Measurements from ENCODE around the gene PML. TPM values are rescaled to one million over a fixed set of nuclear protein-coding genes. Genes with fewer than 3 reads are reported as not detected.

The PML gene
- total and polyA plus RNA-seq, 9 of the 15 experiments (the other 6 are each of a cell fraction or from before 2014, with no cell fraction given), result 5.0 to 50.7 (median 10.1) TPM

GRCh38 chr15:74050556-74051234 lies 56.2 kb downstream of the PML start:
- H3K79me2 ChIP-seq (ENCODE audit: control insufficient read depth, insufficient read depth, low read length), result no peaks in the 10 kb centered on the region
- H2AFZ ChIP-seq (ENCODE audit: low read depth, low read length), result no peak overlapping the region
- BruUV-seq (replicated peaks), result no TSS peak
- ChIA-PET CTCF (ENCODE audit: low intra/inter-chr PET ratio) (no interaction called here), POLR2A (interaction anchor here (0.7 to 1.3 kb wide), 3 partner anchors 8 to 14 kb away, joined by 3 to 6 read pairs (median 4); no protein-coding TSS in a partner anchor)
- H3K9me1 ChIP-seq (ENCODE audit: control insufficient read depth, insufficient read depth, low read length), result no peaks in the 10 kb centered on the region
- H3K36me3 ChIP-seq (ENCODE audit: control insufficient read depth, insufficient read depth, low read length), result no peaks in the 10 kb centered on the region
- peaks cover 10% of the 10 kb centered on the region; the same call in 1 of the 2 replicates for H4K20me1 ChIP-seq (replicated peaks; ENCODE audit: control insufficient read depth, insufficient read depth, low read length)
- ATAC-seq (no peak), DNase-seq (ENCODE audit: extremely low read depth in 1 of 4, low spot score in 3 of 4) (peak in 1 of 4 experiments; percentile 3), FAIRE-seq (no peak)
- no peaks in the 10 kb centered on the region for H3K9me3 ChIP-seq (replicated peaks; ENCODE audit: control insufficient read depth, insufficient read depth, low read depth, low read length)
- in situ Hi-C loops (cut with MboI), result loop anchor here (10.0 to 25.0 kb wide), 2 partner anchors 74 to 1388 kb away; partner anchors contain the start of gene GOLGA6B
- no peak overlapping the region for H3K4me3 ChIP-seq
- H3K4me2 ChIP-seq (ENCODE audit: insufficient read depth, low read length), result no peak overlapping the region
- intact Hi-C loops (cut with micrococcal nuclease), result loop anchor here (5.0 kb wide), 2 partner anchors 78 to 272 kb away; no protein-coding TSS in a partner anchor
- H3K27me3 ChIP-seq (ENCODE audit: control insufficient read depth in 2 of 2, insufficient read depth in 2 of 2, low read length in 2 of 2), result peaks cover 0 to 5% of the 10 kb centered on the region in 2 experiments; a peak in 2 of 5 replicates
- H3K9ac ChIP-seq (ENCODE audit: insufficient read depth in 1 of 2, low read depth in 2 of 2, low read length in 2 of 2), result no peak overlapping the region
- 12% methylated on average over 8 of the region's 8 CpGs for WGBS (ENCODE audit: insufficient coverage, low coverage, missing lambda C conversion rate)
- H3K4me1 ChIP-seq (replicated peaks in 1 of 2; ENCODE audit: control insufficient read depth in 2 of 2, insufficient read depth in 2 of 2, low read length in 2 of 2), result peaks cover 0 to 3% of the 10 kb centered on the region in 2 experiments; a peak in 2 of 5 replicates
- TF ChIP-seq BRD9 (IDR thresholded peaks at IDR 0.05; ENCODE audit: low read depth, partially characterized antibody) (no peak), HMBOX1 (IDR thresholded peaks at IDR 0.05) (no peak), PPARD (CRISPR knock-in tag; IDR thresholded peaks at IDR 0.05) (no peak), CHD1 (IDR thresholded peaks at IDR 0.05; ENCODE audit: low read length) (no peak), GATA2 (CRISPR knock-in tag; IDR thresholded peaks at IDR 0.05) (no peak), GTF2A2 (tag; IDR thresholded peaks at IDR 0.05) (no peak), MTA3 (IDR thresholded peaks at IDR 0.05; ENCODE audit: borderline replicate concordance) (no peak), RBM17 (IDR thresholded peaks at IDR 0.05; ENCODE audit: borderline replicate concordance, low read depth, low read length) (no peak), KDM2B (CRISPR knock-in tag; IDR thresholded peaks at IDR 0.05) (no peak), KAT2B (IDR thresholded peaks at IDR 0.05; ENCODE audit: low read depth, low read length) (no peak)
- TF ChIP-seq, protein P1, sequence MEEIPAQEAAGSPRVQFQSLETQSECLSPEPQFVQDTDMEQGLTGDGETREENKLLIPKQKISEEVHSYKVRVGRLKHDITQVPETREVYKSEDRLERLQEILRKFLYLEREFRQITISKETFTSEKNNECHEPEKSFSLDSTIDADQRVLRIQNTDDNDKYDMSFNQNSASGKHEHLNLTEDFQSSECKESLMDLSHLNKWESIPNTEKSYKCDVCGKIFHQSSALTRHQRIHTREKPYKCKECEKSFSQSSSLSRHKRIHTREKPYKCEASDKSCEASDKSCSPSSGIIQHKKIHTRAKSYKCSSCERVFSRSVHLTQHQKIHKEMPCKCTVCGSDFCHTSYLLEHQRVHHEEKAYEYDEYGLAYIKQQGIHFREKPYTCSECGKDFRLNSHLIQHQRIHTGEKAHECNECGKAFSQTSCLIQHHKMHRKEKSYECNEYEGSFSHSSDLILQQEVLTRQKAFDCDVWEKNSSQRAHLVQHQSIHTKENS (CRISPR knock-in tag; IDR thresholded peaks at IDR 0.05), result no peak
- TF ChIP-seq, protein P2, sequence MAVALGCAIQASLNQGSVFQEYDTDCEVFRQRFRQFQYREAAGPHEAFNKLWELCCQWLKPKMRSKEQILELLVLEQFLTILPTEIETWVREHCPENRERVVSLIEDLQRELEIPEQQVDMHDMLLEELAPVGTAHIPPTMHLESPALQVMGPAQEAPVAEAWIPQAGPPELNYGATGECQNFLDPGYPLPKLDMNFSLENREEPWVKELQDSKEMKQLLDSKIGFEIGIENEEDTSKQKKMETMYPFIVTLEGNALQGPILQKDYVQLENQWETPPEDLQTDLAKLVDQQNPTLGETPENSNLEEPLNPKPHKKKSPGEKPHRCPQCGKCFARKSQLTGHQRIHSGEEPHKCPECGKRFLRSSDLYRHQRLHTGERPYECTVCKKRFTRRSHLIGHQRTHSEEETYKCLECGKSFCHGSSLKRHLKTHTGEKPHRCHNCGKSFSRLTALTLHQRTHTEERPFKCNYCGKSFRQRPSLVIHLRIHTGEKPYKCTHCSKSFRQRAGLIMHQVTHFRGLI (CRISPR knock-in tag; IDR thresholded peaks at IDR 0.05), result no peak
- no peak overlapping the region for H3K27ac ChIP-seq (ENCODE audit: extremely low read depth, low read depth, low read length)

All from K562 (cell line).